HG03565 (cell line): Measurements from ENCODE around the gene TOMM20.
"Not testable (repeated sequence)": the region's sequence is repeated elsewhere in the genome, so short reads cannot be mapped to it uniquely, and the experiment has no call there.

Source experiments
- ATAC-seq: cut with Tn5 transposase; IDR thresholded peaks from one replicate; pipeline ENCODE4 v1.9.1; 2021; ENCODE audit warnings: mild to moderate bottlenecking, moderate library complexity; ENCODE audit not compliant: unreplicated experiment

Gene TOMM20

GRCh38 chr1:235105051-235106043, 23.3 kb downstream of the TOMM20 start:
- peak; percentile 75 for ATAC-seq

DNA sequence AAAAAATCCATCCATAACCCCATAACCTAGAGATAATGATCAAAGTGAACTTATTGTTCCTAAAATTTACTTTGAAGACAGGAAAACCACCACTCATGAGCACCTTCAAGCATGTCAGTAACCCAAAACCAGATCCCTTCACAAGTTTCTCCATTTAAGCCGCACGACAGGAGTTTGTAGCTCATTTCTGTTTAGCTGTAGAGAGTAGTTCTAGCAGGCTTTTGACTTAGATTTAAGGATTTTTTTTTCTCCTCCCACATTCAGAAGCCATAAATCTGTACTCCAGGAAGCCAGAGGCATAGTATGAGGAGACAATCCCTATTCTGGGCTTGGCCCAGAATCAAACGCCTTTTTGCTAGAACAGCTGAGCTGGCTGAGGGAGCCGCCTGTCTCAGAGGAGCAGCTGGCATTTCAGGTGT, 25.6 kb downstream of the TOMM20 start:
- no peak for ATAC-seq

DNA sequence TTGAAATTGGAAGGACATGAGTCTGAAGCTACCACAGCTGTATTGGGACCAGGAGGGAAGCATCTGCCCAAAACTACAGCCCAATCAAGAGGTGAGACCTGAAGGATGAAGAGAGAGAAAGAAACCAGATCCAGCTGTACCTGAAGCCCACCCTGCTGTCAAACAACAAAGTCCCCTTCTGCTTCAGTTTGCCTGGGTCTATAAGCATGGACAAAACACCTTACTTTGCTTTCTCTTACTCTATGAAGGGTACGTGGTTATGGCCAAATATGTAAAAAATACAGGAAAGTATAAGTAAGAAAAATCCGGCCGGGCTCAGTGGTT, 26.4 kb downstream of the TOMM20 start:
- ATAC-seq = no peak

DNA sequence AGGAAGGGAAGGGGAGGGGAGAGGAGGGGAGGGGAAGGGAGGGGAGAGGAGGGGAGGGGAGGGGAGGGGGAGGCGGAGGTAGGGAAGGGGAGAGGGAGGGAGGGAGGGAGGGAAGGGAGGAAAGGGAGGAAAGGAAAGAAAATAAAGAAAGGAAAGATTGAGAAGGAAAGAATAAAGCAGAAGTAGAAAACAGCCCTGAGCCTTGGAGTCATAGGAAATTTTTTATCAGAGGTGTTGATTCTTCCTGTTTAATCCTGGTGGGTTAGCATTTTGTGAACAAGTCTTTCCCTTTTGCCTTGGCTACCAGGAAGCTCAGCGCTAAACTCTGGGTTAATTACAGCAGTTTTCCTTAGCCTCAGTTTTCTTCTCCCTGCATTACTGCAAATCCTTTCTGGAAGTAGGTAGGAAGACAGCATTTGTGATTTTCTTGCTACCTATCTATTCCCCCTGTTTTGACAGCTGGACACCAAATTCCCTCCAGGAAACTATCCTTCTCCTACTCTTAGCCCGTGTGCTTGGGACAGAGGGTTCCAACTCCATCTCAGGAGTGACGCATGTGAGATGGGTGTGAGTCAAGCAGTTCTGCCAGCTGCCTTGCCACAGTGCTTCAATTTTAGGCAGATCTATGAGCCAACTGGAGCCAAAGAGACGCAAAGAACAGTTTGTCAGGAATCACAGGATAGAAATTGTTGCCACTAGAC, 26.9 kb downstream of the TOMM20 start:
- ATAC-seq = no peak

GRCh38 chr1:235100194-235100772, 28.4 kb downstream of the TOMM20 start:
- no peak for ATAC-seq

DNA sequence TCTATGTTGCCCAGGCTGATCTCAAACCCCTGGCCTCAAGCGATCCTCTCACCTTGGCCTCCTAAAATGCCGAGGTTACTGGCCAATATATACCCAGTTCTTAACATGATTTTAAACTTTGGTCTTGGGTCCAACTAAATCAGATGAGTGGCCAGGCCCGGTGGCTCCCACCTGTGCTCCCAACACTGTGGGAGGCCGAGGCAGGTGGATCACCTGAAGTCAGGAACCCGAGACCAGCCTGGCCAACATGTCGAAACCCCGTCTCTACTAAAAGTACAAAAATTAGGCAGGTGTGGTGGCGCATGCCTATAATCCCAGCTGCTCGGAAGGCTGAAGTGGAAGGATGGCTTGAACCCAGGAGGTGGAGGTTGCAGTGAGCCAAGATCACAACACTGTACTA, 29.6 kb downstream of the TOMM20 start:
- ATAC-seq = no peak

DNA sequence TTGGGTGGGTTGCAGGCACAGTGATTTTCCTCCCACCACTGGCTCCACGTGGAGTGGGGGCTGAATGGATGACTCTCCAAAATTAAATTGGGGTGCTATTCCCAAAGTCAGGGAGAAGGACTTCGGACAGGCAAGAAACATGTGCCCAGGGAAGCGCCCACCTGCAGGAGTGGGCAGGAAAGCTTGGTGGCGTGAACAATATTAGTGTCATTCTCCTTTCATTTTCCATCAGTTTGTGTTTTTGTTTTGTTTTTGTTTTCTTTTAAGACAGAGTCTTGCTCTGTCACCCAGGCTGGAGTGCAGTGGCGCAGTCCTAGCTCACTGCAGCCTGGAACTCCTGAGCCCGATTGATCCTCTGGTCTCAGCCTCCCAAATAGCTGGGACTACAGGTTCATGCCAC, 30.1 kb downstream of the TOMM20 start:
- no peak for ATAC-seq

DNA sequence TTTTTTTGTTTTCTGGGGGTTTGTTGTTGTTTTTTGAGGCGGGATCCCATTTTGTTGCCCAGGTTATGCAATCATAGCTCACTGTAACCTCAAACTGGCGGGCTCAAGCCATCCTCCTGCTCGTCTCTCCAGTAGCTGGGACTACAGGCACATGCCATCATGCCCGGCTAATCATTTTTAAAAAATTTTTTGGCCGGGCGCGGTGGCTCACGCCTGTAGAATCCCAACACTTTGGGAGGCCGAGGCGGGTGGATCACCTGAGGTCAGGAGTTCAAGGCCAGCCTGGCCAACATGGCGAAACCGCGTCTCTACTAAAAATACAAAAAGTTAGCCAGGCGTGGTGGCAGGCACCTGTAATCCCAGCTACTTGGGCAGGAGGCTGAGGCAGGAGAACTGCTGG, 31.1 kb downstream of the TOMM20 start:
- ATAC-seq = not testable (repeated sequence)

DNA sequence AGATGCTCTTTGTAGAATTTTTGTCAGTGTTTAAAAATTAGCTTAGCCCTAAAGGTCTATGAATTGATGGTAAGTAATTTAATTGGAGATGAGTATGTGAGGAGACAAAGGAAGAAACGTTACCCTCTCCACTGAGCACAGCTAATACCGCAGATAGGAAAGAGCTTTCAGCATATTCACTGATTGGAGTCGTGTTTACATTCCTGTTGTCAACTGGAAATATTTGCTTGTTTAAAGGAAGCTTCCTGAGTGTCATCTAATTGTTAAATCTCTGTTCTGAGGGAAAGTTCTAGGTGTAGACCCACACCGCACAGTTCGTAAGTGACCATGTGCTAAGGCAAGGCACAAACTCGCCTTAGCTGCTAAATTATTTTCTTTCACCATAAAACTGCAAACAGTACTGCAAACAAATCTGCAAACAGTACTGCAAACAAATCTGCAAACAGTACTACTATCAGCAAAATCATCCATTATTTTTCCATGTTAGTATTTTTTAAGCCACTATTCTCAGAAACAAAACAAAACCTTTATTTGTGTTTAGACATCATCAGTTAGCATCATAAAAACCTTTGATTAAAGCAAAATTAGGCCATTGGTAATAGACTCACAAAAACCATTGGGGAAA, 32.6 kb downstream of the TOMM20 start:
- ATAC-seq = no peak

DNA sequence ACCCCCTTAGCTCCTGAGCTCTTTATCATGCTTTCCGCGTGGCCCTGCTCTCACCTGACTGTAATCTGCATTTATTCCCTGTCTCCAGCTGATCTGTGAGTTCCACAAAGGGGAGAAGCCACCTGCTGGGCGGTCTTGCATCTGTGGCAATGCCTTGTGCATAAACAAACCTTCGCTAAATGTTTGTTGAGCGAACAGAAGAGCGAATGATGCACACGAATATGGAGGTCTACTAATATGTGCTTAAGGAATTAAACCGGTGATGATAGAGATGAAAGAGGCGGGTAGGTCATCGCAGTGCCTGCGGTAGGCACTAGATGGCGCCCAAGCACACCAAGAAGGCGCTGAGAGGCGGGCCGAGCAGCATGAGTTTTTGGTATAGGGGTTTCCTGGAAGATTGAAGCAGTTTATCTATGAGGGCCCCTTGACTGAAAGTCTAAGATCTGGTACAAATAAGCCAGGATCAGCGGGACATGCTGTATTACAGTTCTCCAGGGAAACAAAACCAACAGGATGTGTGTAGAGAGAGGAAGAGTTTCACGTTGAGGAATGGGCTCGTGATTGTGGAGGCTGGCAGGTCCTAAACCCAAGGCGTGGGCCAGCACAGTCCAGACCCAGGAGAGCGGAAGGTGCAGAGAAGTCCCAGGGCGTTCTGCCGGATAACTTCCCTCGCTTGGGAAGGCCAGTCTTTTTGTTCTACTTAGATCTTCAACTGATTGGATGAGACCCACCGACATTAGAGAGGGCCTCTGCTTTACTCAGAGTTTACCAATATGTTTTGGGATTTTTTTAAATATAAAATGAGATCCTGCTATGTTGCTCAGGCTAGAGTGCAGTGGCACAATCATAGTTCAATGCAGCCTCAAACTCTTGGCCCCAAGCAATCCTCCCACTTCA, 34.7 kb downstream of the TOMM20 start:
- no peak for ATAC-seq

DNA sequence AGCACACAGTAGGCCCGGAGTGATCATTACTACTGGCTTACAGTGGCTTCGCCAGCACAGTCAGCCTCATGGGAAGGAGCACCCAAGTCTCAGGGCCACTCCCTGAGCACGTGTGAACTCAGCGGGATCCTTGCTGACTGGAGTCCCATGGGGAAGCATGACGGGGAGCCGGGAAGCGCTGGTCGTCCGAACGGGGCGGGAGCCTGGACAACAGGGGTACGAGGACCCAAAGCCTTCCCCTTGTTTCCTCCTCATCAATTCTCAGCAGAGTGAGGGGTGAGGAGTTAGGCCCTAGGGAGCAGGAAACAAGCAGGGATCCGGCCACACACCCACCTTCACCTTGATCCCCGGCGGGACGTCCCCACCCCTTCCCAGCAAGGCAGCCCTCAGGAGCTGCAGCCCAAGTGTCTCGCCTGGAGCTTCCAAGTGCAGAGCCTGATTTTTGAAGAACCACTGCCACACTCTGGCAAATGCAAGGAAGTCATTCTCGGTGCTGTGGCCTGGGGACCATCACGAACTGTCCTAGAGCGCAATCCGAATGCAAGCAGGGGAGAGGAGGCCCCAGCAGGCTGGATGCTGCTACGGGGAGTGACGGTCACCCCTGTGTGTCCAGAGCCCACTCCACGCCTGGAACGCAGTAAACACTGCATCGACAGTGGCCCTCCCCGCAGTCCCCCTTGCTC, 35.5 kb downstream of the TOMM20 start:
- no peak for ATAC-seq

DNA sequence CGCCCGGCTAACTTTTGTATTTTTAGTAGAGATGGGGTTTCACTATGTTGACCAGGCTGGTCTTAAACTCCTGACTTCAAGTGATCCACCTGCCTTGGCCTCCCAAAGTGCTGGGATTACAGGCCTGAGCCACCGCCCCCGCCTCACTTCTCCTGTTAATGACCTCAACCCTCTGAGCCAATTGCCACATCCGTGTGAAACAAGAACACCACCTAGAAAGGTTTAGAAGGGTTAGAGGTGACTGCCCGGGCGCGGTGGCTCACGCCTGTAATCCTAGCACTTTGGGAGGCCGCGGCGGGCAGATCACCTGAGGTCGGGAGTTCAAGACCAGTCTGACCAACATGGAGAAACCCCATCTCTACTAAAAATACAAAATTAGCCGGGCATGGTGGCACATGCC, 36.2 kb downstream of the TOMM20 start:
- not testable (repeated sequence) for ATAC-seq

DNA sequence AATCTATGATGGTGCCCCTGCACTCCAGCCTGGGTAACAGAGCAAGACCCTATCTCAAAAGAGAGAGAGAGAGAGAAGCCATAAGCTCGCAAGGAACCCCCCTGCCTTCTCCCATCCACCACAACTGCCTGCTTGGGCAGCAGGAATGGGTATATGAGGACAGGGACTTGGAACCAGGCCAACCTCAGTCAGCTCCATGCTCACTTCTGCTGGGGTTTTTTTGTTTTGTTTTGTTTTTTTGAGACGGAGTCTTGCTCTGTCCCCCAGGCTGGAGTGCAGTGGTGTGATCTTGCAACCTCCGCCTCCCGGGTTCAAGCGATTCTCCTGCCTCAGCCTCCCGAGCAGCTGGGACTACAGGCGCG, 36.6 kb downstream of the TOMM20 start:
- ATAC-seq = not testable (repeated sequence)

DNA sequence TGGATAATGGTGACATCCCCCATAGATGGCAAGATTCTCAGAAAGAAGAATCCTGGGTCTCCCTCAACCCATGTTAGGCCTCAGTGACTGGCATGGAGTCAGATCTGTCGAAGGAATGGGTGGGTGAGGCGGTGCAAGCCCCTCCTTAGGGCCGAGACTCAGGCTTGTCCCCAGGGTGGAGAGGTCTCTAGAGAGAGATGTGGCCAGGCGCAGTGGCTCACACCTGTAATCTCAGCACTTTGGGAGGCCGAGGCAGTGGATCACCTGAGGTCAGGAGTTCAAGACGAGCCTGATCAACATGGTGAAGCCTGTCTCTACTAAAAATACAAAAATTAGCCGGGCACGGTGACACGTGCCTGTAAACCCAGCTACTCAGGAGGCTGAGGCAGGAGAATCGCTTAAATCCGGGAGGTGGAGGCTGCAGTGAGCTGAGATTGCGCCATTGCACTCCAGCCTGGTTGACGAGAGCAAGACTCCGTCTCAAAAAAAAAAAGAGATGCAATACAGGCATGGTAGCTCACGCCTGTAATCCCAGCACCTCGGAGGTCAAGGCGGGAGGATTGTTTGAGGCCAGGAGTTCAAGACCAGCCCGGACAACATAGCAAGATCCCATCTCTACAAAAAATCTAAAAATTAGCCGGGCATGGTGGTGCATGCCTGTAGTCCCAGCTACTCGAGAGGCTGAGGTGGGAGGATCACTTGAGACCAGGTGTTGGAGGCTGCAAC, 37.2 kb downstream of the TOMM20 start:
- not testable (repeated sequence) for ATAC-seq

DNA sequence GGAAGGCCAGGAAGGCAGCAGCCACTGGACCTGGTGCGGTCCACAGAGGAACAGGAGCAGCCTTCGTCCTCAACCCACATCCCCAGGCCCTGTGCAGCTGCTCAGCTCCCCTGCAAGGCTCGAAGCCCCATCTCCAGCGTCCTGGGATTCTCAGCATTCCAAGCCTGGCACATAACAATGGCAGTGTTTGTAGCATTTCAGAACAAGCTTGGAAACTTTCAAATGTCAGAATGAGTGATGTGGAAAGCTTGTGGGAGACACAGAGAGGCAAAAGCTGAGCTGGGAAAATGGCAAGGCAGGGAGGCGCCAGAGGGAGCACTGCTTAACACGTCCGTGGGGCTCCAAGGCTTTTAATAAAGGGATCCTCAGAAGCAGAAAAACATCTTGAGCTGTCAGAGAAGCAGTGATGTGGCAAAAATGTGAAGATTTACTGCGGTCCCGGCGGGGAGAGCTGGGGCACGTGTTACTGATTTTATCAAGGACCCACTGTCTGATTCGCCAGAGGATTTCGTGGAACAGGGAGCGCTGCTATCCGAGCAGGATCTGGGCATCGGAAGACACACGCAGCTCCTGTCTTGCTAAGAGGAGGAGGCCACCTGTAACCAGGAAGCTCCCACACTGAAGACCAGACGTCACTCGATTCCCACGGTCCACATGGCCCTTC, 38.1 kb downstream of the TOMM20 start:
- ATAC-seq = no peak

DNA sequence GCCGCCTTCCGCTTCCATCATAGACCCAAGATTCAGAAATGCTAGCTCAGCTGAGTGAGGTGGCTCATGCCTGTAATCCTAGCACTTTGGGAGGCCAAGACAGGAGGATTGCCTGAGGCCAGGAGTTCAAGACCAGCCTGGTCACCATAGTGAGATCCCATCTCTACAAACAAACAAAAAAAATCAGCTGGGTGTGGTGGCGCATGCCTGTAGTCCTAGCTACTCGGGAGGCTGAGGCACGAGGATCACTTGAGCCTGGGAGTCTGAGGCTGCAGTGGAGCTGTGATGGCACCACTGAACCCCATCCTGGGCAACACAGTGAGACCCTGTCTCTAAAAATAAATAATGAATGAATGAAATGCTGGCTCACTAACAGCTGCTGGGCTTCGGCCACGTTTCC, 39.7 kb downstream of the TOMM20 start:
- ATAC-seq = no peak

DNA sequence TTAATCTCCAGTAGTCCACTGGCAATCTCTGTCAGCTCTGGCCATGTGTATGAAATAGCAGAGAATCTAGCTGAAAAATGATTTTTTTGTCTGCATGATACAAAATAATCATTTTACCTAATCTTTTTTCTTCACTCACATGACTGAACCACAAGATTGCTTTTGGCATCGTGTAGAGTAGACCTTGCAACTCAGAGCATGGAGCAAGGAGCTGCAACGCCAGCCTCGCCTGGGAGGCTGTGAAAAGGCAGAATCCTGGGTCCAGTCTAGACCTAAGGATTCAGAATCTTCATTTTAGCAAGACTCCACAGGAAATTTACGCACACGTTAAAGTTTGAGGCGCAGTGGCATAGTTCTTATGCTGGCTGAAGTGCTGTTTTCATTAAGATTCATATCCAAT, 40.2 kb downstream of the TOMM20 start:
- no peak for ATAC-seq

DNA sequence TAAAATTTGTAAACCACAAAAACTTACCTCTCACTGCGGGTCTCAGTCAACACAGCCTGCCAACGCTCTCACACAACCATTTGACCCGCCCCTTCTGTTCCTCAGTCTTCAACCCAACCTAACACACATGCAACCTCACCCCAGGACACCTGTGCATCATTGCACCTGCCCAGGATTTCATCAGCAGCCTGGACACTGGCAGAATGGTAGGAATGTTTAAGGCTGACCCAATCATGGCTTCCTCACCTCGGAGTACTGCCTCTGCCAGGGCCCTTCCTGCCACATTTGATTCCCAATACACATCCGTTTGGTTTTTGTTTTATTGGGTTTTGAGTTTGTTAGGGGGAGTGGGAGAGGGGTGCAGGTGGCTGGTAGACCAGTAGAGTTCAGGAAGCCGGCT, 40.7 kb downstream of the TOMM20 start:
- no peak for ATAC-seq
